ENCODE measurements around the gene FAM124A. TPM values are rescaled to one million over a fixed set of nuclear protein-coding genes. Genes with fewer than 3 reads are reported as not detected.

The FAM124A gene
- total and polyA plus RNA-seq, 2 of the 8 experiments (the other 6 are each of a cell fraction or from before 2014, with no cell fraction given), result 40.7 to 49.9 TPM

DNA sequence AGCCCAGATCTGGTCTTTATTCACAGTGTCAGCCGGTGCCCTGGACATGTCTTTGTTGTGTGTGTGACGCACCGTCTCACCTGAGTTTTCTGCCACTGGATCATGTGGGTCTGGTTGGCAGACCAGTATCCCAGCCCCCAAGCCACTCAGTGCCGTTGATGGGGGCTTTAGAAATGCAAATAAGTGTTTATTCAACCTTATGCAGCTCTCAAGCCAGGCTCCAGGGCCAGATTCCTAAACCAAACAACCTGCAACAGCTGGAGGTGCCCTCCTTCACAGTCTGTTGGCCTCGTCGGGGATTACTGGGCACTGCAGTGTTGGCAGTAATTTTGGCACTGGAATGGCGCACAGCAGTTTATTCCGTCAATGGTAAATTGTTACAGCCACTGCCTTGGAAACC is 21.6 kb downstream of the FAM124A start (continued):
- TF ChIP-seq, protein P1, sequence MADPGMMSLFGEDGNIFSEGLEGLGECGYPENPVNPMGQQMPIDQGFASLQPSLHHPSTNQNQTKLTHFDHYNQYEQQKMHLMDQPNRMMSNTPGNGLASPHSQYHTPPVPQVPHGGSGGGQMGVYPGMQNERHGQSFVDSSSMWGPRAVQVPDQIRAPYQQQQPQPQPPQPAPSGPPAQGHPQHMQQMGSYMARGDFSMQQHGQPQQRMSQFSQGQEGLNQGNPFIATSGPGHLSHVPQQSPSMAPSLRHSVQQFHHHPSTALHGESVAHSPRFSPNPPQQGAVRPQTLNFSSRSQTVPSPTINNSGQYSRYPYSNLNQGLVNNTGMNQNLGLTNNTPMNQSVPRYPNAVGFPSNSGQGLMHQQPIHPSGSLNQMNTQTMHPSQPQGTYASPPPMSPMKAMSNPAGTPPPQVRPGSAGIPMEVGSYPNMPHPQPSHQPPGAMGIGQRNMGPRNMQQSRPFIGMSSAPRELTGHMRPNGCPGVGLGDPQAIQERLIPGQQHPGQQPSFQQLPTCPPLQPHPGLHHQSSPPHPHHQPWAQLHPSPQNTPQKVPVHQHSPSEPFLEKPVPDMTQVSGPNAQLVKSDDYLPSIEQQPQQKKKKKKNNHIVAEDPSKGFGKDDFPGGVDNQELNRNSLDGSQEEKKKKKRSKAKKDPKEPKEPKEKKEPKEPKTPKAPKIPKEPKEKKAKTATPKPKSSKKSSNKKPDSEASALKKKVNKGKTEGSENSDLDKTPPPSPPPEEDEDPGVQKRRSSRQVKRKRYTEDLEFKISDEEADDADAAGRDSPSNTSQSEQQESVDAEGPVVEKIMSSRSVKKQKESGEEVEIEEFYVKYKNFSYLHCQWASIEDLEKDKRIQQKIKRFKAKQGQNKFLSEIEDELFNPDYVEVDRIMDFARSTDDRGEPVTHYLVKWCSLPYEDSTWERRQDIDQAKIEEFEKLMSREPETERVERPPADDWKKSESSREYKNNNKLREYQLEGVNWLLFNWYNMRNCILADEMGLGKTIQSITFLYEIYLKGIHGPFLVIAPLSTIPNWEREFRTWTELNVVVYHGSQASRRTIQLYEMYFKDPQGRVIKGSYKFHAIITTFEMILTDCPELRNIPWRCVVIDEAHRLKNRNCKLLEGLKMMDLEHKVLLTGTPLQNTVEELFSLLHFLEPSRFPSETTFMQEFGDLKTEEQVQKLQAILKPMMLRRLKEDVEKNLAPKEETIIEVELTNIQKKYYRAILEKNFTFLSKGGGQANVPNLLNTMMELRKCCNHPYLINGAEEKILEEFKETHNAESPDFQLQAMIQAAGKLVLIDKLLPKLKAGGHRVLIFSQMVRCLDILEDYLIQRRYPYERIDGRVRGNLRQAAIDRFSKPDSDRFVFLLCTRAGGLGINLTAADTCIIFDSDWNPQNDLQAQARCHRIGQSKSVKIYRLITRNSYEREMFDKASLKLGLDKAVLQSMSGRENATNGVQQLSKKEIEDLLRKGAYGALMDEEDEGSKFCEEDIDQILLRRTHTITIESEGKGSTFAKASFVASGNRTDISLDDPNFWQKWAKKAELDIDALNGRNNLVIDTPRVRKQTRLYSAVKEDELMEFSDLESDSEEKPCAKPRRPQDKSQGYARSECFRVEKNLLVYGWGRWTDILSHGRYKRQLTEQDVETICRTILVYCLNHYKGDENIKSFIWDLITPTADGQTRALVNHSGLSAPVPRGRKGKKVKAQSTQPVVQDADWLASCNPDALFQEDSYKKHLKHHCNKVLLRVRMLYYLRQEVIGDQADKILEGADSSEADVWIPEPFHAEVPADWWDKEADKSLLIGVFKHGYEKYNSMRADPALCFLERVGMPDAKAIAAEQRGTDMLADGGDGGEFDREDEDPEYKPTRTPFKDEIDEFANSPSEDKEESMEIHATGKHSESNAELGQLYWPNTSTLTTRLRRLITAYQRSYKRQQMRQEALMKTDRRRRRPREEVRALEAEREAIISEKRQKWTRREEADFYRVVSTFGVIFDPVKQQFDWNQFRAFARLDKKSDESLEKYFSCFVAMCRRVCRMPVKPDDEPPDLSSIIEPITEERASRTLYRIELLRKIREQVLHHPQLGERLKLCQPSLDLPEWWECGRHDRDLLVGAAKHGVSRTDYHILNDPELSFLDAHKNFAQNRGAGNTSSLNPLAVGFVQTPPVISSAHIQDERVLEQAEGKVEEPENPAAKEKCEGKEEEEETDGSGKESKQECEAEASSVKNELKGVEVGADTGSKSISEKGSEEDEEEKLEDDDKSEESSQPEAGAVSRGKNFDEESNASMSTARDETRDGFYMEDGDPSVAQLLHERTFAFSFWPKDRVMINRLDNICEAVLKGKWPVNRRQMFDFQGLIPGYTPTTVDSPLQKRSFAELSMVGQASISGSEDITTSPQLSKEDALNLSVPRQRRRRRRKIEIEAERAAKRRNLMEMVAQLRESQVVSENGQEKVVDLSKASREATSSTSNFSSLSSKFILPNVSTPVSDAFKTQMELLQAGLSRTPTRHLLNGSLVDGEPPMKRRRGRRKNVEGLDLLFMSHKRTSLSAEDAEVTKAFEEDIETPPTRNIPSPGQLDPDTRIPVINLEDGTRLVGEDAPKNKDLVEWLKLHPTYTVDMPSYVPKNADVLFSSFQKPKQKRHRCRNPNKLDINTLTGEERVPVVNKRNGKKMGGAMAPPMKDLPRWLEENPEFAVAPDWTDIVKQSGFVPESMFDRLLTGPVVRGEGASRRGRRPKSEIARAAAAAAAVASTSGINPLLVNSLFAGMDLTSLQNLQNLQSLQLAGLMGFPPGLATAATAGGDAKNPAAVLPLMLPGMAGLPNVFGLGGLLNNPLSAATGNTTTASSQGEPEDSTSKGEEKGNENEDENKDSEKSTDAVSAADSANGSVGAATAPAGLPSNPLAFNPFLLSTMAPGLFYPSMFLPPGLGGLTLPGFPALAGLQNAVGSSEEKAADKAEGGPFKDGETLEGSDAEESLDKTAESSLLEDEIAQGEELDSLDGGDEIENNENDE (IDR thresholded peaks at IDR 0.05; ENCODE audit: insufficient replicate concordance, low read length), result peak; percentile 68
- TF ChIP-seq CHD2 (IDR thresholded peaks at IDR 0.05; ENCODE audit: low read length), result peak; percentile 58; the same call in 1 of the 2 replicates
- TF ChIP-seq, protein P2, sequence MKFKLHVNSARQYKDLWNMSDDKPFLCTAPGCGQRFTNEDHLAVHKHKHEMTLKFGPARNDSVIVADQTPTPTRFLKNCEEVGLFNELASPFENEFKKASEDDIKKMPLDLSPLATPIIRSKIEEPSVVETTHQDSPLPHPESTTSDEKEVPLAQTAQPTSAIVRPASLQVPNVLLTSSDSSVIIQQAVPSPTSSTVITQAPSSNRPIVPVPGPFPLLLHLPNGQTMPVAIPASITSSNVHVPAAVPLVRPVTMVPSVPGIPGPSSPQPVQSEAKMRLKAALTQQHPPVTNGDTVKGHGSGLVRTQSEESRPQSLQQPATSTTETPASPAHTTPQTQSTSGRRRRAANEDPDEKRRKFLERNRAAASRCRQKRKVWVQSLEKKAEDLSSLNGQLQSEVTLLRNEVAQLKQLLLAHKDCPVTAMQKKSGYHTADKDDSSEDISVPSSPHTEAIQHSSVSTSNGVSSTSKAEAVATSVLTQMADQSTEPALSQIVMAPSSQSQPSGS (IDR thresholded peaks at IDR 0.05; ENCODE audit: low read length), result peak; percentile 36; the same call in 1 of the 2 replicates
- TF ChIP-seq TEAD4 (IDR thresholded peaks at IDR 0.05; ENCODE audit: low read depth, low read length), result 0 out of 2 replicates have a peak, but pooled peaks have one; percentile 24
- peak in 1 of 2 experiments; percentile 92; a peak in 1 of 3 replicates for TF ChIP-seq EP300 (IDR thresholded peaks at IDR 0.05; ENCODE audit: borderline replicate concordance in 1 of 2, low read depth in 2 of 2, low read length in 2 of 2)
- TF ChIP-seq CBX5 (IDR thresholded peaks at IDR 0.05; ENCODE audit: low read depth, low read length), result no peak
- peak; percentile 42 to 75; a peak in 2 of 4 replicates for TF ChIP-seq SIN3A (conservative IDR thresholded peaks at IDR 0.05 in 1 of 2, IDR thresholded peaks at IDR 0.05 in 1 of 2; ENCODE audit: low read depth in 1 of 2, low read length in 2 of 2)
- TF ChIP-seq CREB1 (IDR thresholded peaks at IDR 0.05), result peak; percentile 68
- no peak for TF ChIP-seq MAFK (IDR thresholded peaks at IDR 0.05; ENCODE audit: low read depth, low read length)

Data from H1 (cell line).